K562 (cell line): ENCODE data around the gene COQ3. TPM values are rescaled to one million over a fixed set of nuclear protein-coding genes. Genes with fewer than 3 reads are reported as not detected.
A peak's percentile ranks its signal among the peaks of the same experiment; 100 is the strongest.

Experiments
- AFF4 ChIP-seq: sonication (generic); formaldehyde crosslinking; IDR thresholded peaks from 2 replicates; pipeline ENCODE4 v1.8.0; 2023; ENCODE audit warnings: mild to moderate bottlenecking, missing genetic modification reagents
- CHD7 ChIP-seq: fragments of 200-600 bp; sonication (generic); IDR thresholded peaks from one replicate; pipeline ENCODE4 v1.6.1; 2012; ENCODE audit warnings: mild to moderate bottlenecking, low read depth, low read length, inconsistent platforms
- NFE2 ChIP-seq: IDR thresholded peaks from 2 replicates; pipeline ENCODE4 v1.6.1; 2014; ENCODE audit warnings: antibody characterized with exemption, low read depth
- PTTG1 ChIP-seq: fragments of 450-650 bp; IDR thresholded peaks from 2 replicates; pipeline ENCODE4 v1.6.1; 2016; ENCODE audit warnings: low read depth, mild to moderate bottlenecking, missing genetic modification characterization, missing compliant biosample characterization
- SP1 ChIP-seq: sonication (generic); formaldehyde crosslinking; IDR thresholded peaks from 2 replicates; pipeline ENCODE4 v1.8.1; 2022; ENCODE audit warnings: mild to moderate bottlenecking, missing genetic modification reagents
- ZBTB11 ChIP-seq, 3 experiments: fragments of 200-800 bp in 1 of 3; fragments of 250-450 bp in 1 of 3; fragments of 450-650 bp in 1 of 3; sonication (Bioruptor Pico) in 1 of 3; sonication (Bioruptor generic) in 1 of 3; formaldehyde crosslinking in 1 of 3; IDR thresholded peaks; 2 replicates each; pipeline versions ENCODE4 v1.6.1 to v1.8.0; 2016 to 2022; ENCODE audit warnings: mild to moderate bottlenecking in 2 of 3, missing genetic modification characterization in 2 of 3, missing compliant biosample characterization in 1 of 3, moderate library complexity in 1 of 3
- polyA plus RNA-seq, 8 experiments: library from polyadenylated mRNA; depleted of rRNA in 4 of 8; stranded (reverse) in 5 of 8; unstranded in 3 of 8; fragments of >200 nt; fragmentation: Nextera tagmentation in 2 of 8; fragmentation: Illumina TruSeq in 1 of 8; extraction: Ambion mirVana in 2 of 8; extraction: Trizol in 1 of 8; gene quantifications; 2 replicates each; pipeline versions ENCODE4 v1.2.1 to v1.2.3, GENCODE V29; 2011 to 2014; ENCODE audit warnings: inconsistent platforms in 1 of 8, missing spikeins in 1 of 8
- total RNA-seq, 7 experiments: library from RNA; depleted of rRNA in 6 of 7; stranded (reverse); fragments of >200 nt in 6 of 7; fragmentation: Illumina TruSeq in 2 of 7; extraction: Trizol in 2 of 7; gene quantifications; 2 replicates each; pipeline versions ENCODE4 v1.2.1 to v1.2.3, GENCODE V29; 2011 to 2021; ENCODE audit warnings: low replicate concordance in 1 of 7

COQ3 gene
- total and polyA plus RNA-seq, 9 of the 15 experiments (the other 6 are each of a cell fraction or from before 2014, with no cell fraction given) = 16.9 to 137 (median 33.9) TPM

- no peak for TF ChIP-seq CHD7
- TF ChIP-seq ZBTB11 (CRISPR knock-in tag; IDR thresholded peaks at IDR 0.05) = peak in 1 of 3 experiments; percentile 91; a peak in 2 of 6 replicates
- TF ChIP-seq SP1 (CRISPR knock-in tag) = peak; percentile 64; the same call in 1 of the 2 replicates
- TF ChIP-seq AFF4 = 0 out of 2 replicates have a peak, but pooled peaks have one; percentile 18
- no peak for TF ChIP-seq PTTG1 (tag)
- no peak for TF ChIP-seq NFE2
These were observed 31.0 kb upstream of the COQ3 start, which contains the start of gene PNISR (continued) for GRCh38 chr6:99424761-99425646.
